ENCODE measurements around the gene GFPT1.
A peak's percentile ranks its signal among the peaks of the same experiment; 100 is the strongest.
"Not testable (repeated sequence)": the region's sequence is repeated elsewhere in the genome, so short reads cannot be mapped to it uniquely, and the experiment has no call there.

Gene GFPT1

GRCh38 chr2:69386789-69387734, at the start of gene GFPT1:
Gene GFPT1, minus strand, starts transcription at chr2:69387227. Its CDS starts 156 bp downstream, at chr2:69387071.
- peak; percentile 85 to 86 for DNase-seq (ENCODE audit: low read depth in 2 of 2)

- no peak for DNase-seq (ENCODE audit: low read depth in 2 of 2)
Observed at GRCh38 chr2:69436596-69436937, 49.5 kb upstream of the GFPT1 start.

GRCh38 chr2:69434753-69435152, 47.7 kb upstream of the GFPT1 start:
- DNase-seq (ENCODE audit: low read depth in 2 of 2) = no peak

DNA sequence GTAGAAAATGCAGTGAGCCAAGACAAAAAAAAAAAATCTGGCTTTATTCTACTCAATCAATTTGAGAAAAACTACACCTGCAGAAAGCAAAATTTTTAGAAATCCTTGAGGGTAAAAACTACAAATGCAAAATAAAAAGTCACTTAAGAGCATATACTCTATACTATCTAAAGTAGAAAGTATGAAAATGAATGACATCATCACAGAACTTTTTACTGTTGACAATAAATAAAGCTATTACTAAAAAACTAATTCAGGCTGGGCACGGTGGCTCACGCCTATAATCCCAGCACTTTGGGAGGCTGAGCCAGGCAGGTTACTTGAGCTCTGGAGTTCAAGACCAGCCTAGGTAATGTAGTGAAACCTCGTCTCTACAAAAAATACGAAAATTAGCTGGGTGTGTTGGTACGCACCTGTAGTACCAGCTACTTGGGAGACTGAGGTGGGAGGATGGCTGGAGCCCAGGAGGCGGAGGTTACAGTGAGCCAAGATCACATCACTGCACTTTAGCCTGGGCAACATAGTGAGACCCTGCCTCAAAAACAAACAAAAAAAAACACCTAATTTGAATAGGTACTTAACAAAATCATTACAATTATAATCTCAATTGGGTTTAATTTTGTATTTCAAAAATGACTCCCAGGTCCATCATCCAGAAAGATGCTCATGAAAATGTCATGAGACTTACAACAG, 42.6 kb upstream of the GFPT1 start:
- no peak for DNase-seq (ENCODE audit: low read depth in 2 of 2)

DNA sequence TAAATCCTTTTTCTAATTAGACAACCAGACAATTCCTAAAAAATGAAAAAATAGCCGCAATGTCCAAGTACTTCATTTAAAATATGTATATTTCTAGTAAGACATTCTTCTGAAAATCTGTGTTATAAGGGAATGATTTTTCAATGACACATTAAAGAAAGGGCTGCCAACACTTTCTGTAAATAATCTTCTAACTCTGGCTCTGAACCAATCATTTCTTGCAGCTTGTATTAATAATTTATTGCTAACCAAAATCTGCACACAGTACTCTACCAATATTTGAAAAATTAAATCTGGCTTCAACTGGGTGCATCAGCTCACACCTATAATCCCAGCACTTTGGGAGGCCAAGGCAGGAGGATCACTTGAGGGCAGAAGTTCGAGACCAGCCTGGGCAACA, 42.0 kb upstream of the GFPT1 start:
- no peak for DNase-seq (ENCODE audit: low read depth in 2 of 2)

GRCh38 chr2:69424419-69424818, 37.4 kb upstream of the GFPT1 start:
- no peak for DNase-seq (ENCODE audit: low read depth in 2 of 2)

DNA sequence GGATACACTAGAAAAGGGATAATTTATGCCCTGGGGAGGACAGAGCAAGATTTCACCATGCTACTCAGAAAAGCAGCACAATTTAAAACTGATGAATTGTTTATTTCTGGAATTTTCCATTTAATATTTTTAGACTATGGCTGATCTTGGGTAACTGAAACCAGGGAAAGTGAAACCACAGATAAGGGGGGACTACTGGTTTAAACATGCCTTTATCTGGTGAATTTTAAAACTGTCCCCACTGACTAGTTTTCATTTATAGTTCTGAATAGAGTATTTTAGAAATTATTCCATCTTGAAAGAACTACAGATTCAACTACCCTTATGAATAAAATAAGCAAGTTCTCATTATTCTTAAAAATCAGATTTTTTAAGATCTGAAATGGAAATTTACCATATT, 35.2 kb upstream of the GFPT1 start:
- no peak for DNase-seq (ENCODE audit: low read depth in 2 of 2)

DNA sequence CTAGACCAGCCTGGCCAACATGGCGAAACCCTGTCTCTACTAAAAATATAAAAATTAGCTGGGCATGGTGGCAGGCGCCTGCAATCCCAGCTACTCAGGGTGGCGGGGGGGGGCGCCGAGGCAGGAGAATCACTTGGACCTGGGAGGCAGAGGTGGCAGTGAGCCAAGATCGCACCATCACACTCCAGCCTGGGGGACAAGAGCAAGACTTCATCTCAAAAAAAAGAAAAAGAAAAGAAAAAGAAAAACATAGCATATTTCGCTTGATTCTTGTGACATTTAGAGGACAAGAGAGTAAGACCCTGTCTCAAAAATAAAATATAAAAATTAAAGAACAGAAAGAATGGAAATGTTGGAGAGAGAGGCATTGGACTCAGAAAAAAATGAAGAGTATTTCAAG, 32.1 kb upstream of the GFPT1 start:
- DNase-seq (ENCODE audit: low read depth in 2 of 2) = not testable (repeated sequence)

- no peak for DNase-seq (ENCODE audit: low read depth in 2 of 2)
Observed at GRCh38 chr2:69416147-69416546, 29.1 kb upstream of the GFPT1 start.

DNA sequence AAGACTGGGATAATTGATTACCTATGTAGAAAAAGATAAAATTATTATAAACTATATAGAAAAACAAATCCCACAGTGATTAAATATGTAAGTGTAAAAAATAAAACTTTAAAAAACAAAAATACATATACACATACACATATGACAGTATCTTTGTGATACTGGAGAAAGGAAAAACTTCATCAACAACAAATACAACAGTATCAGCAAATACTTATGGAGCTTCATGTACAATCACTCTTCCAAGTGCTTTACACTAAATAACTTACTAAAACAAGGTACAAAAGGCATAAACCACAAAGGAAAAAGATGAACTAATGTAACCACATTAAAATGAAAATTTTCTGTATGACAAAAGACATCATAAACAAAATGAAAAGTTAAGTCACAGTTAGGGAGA, 24.1 kb upstream of the GFPT1 start:
- no peak for DNase-seq (ENCODE audit: low read depth in 2 of 2)

DNA sequence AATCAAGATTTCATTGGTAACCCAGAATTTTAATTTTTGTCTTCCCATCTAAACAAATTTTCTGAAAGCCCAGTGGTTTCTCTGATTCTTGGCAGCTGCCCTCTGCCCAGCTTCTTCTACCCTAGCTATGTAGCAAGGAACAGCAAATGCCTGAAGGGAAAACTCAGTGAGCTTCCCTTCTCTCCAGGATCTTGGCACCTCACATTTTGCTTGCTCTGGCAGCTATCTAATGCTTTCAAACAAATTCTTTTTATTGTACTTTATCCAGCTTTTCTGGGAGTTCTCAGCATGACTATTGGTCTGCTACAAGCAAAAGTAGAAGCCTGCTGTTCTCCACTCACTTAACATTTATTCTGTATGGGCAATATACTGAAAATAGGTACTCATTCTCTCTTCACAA, 18.3 kb upstream of the GFPT1 start:
- no peak for DNase-seq (ENCODE audit: low read depth in 2 of 2)

GRCh38 chr2:69400121-69400520, 13.1 kb upstream of the GFPT1 start:
- DNase-seq (ENCODE audit: low read depth in 2 of 2) = no peak

- DNase-seq (ENCODE audit: low read depth in 2 of 2) = no peak
Observed at GRCh38 chr2:69397234-69397633, 10.2 kb upstream of the GFPT1 start.

DNA sequence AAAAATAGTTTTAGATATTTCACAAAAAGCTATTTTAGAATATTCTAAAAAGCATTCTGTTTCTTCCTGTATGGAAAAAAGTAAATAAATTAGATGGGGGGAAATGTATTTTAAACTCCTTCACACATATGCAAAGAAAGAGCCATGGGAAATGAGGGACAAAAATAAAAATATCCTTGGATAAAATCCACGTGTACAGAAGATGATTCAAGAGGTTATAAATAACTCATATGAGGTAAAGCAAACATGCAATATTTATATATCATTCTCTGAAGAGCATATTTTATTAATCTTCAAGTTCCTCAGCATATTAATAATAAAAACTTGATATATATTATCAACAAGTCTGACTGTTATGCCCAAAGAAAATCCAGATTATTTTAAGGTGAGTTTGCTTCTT, 8.8 kb upstream of the GFPT1 start:
- no peak for DNase-seq (ENCODE audit: low read depth in 2 of 2)

DNA sequence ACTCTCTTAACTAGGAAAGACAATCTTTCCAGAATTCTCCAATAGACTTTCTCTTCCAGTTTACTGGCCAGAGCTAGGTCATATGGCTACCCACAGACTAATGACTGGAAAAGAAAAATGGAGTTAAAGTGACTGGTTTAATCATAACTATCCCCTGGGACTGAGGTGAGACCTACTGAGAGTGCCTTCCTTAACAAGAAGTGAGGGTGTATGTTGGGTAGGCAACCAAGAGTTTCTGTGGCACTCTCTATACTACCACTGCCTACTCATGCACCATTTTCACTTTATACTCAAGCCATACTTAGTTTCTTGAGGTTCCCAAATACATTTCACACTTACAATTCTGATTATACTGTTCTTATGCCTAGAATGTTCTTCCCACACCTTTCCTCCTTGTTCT, 6.9 kb upstream of the GFPT1 start:
- DNase-seq (ENCODE audit: low read depth in 2 of 2) = no peak

DNA sequence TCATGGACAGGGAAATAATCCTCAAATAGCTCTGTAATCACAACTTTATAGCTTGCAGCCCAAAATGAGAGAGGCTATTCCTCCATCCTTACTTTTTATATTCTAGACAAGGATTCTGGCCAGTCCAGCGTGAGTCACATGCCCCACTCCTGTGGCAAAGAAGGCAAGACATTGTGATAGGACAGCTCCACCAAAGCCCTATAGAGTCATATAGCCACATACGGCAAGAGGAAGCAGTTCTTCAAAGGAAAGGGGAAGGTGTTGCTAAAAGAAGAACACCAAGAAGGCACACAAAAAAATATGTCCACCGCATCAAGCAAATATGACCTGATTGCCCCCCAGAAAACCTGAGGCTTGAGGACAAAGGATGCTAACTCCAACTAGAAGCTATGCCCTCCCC, 3.4 kb upstream of the GFPT1 start:
- no peak for DNase-seq (ENCODE audit: low read depth in 2 of 2)

DNA sequence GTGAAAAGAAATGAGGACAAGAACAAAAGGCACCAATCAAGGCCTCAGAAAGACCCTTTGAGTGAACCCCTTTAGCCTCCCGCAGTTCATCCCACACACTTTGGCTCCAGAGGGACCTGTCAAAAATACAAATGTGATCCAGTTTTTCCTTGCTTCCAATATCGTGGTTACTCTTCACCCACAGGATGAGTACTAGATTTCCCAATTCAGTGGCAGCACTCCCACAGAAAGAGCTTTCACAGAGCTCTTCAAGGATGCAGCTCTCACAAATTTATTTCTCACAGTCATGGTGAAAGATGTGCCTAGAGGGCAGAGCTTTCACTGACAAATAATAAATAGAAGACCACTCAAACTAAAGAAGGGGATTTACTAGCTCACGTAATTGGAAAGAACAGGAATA, 3.0 kb upstream of the GFPT1 start:
- no peak for DNase-seq (ENCODE audit: low read depth in 2 of 2)

DNA sequence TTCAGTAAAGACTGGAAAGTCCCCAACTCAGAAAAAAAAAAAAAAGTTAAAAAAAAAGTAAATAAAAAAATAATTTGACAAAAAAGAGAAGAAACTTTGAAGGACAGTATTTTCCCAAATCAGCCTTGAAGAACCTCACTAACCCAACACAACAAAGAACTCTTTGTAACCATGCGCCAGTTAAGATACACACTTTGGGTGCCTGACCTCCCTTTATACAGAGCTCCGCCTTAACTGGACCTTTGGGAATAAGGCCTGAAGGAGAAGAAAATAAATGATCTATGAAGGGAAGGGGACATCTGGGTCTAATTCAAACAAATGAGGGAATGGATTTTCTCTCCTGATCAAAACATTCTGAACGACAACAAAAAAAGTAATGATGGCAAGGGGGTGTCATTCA, 2.2 kb upstream of the GFPT1 start:
- DNase-seq (ENCODE audit: low read depth in 2 of 2) = no peak

- DNase-seq (ENCODE audit: low read depth in 2 of 2) = no peak
Observed at GRCh38 chr2:69387770-69388481, 899 bp upstream of the GFPT1 start.

DNA sequence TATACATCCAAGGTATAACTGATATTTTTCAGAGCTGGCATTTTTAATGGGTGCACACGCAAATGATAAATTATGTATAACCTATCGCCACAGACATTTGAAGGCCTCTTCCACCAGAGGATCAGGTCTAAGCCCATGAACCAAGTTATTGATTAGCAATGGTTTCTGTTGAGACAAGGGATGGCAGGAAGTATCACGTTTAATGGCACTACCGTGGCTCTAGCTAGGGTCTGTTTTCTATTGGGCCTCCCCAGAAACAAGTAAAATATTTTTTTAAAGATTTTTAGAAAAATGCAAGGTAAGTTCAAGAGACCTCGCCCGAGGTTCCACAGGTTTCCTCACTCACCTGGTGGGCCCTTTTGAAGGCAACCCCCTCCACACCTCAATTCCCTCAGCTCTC, 667 bp downstream of the GFPT1 start:
- no peak for DNase-seq (ENCODE audit: low read depth in 2 of 2)

- DNase-seq (ENCODE audit: low read depth in 2 of 2) = no peak
Observed at GRCh38 chr2:69385443-69386151, 1.4 kb downstream of the GFPT1 start.

DNA sequence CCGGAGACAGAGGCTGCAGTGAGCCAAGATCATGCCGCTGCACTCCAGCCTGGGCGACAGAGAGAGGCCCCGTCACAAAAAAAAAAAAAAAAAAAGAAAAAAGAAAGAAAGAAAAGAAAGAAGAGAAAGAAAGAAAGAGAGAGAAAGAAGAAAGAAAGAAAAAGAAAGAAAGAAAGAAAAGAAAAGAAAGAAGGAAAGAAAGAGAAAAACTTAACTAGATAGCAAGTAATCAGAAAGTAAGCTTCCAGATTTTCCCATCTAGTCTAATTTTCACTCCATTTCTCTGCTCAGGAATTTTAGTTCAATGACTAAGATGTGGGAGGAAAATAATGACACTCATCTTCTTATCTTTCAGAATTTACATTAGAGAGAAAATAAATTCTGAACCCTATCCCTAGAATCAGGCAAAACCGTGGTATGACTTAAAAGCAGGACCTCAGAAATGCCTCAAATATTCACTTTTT, 2.4 kb downstream of the GFPT1 start:
- no peak for DNase-seq (ENCODE audit: low read depth in 2 of 2)
